SK-N-SH (cell line): ENCODE data around the gene ATP2B2. TPM values are rescaled to one million over a fixed set of nuclear protein-coding genes. Genes with fewer than 3 reads are reported as not detected.

Source experiments
- CTCF ChIA-PET: fragments of 300-600, 350-600 bp; formaldehyde crosslinking; extraction: SDS; loops from one replicate; lab custom pipeline; 2021; lab: Yijun Ruan, JAX
- POLR2A ChIA-PET: fragments of 350-600 bp; sonication (Branson Sonifier 250); formaldehyde crosslinking; extraction: SDS; loops from one replicate; lab custom pipeline; 2020; ENCODE audit warnings: antibody characterized with exemption, inconsistent platforms; lab: Yijun Ruan, JAX
- DNase-seq: peaks from one replicate; pipeline ENCODE4 v3.0.0; 2012
- H2AFZ ChIP-seq: fragments of 200-600 bp; sonication (generic); 2 replicates; pipeline ENCODE4 v1.8.1; 2016; ENCODE audit warnings: antibody characterized with exemption, mild to moderate bottlenecking, low read depth
- H3F3A ChIP-seq: fragments of 200-600 bp; sonication (generic); replicated peaks from 2 replicates; pipeline ENCODE3; 2016; ENCODE audit warnings: antibody characterized with exemption, mild to moderate bottlenecking; ENCODE audit not compliant: insufficient read depth
- H3K27ac ChIP-seq, 2 experiments: fragments of 200-500 bp in 1 of 2; fragments of 200-600 bp in 1 of 2; sonication (Bioruptor generic) in 1 of 2; sonication (generic), shearing (Covaris generic) in 1 of 2; 2 replicates each; pipeline versions ENCODE4 v1.5.1 to v1.6.1; 2014 to 2016; ENCODE audit warnings: low read depth in 2 of 2, inconsistent platforms in 1 of 2, low read length in 1 of 2, mild to moderate bottlenecking in 1 of 2, mixed read lengths in 1 of 2
- H3K27me3 ChIP-seq: fragments of 200-600 bp; sonication (generic), shearing (Covaris generic); 2 replicates; pipeline ENCODE4 v1.6.1; 2016; ENCODE audit warnings: mixed run types; ENCODE audit not compliant: insufficient read depth
- H3K36me3 ChIP-seq, 2 experiments: fragments of 200-500 bp in 1 of 2; fragments of 200-600 bp in 1 of 2; sonication (Bioruptor generic) in 1 of 2; sonication (generic) in 1 of 2; replicated peaks in 1 of 2; 2 replicates each; pipeline versions ENCODE3 to v1.5.1; 2014 to 2016; ENCODE audit warnings: low read length in 1 of 2, mild to moderate bottlenecking in 1 of 2; ENCODE audit not compliant: insufficient read depth in 2 of 2, control insufficient read depth in 1 of 2
- H3K4me1 ChIP-seq, 2 experiments: fragments of 200-500 bp in 1 of 2; fragments of 200-600 bp in 1 of 2; sonication (Bioruptor generic) in 1 of 2; sonication (generic), shearing (Covaris generic) in 1 of 2; 2 replicates each; pipeline versions ENCODE4 v1.5.1 to v1.6.1; 2014 to 2016; ENCODE audit warnings: low read depth in 1 of 2, low read length in 1 of 2, mixed run types in 1 of 2; ENCODE audit not compliant: insufficient read depth in 2 of 2, control insufficient read depth in 1 of 2
- H3K4me2 ChIP-seq: fragments of 200-600 bp; sonication (generic), shearing (Covaris generic); 2 replicates; pipeline ENCODE4 v1.6.1; 2017; ENCODE audit warnings: mixed run types
- H3K4me3 ChIP-seq, 2 experiments: fragments of 200-500 bp in 1 of 2; fragments of 200-600 bp in 1 of 2; sonication (Bioruptor generic) in 1 of 2; sonication (generic), shearing (Covaris generic) in 1 of 2; 2 replicates each; pipeline versions ENCODE4 v1.5.1 to v1.8.1; 2014 to 2016; ENCODE audit warnings: low read depth in 2 of 2, inconsistent platforms in 1 of 2, low read length in 1 of 2, mild to moderate bottlenecking in 1 of 2, mixed read lengths in 1 of 2, moderate library complexity in 1 of 2
- H3K79me2 ChIP-seq: fragments of 200-600 bp; sonication (generic); 2 replicates; pipeline ENCODE4 v1.8.1; 2017; ENCODE audit warnings: mild to moderate bottlenecking; ENCODE audit not compliant: insufficient read depth
- H3K9ac ChIP-seq: fragments of 200-600 bp; sonication (generic); 2 replicates; pipeline ENCODE4 v1.6.1; 2017; ENCODE audit warnings: mixed run types
- H3K9me2 ChIP-seq: fragments of 200-600 bp; sonication (generic); 2 replicates; pipeline ENCODE4 v1.6.1; 2017; ENCODE audit warnings: mixed run types
- H3K9me3 ChIP-seq: fragments of 200-600 bp; sonication (generic); 2 replicates; pipeline ENCODE4 v1.6.1; 2017; ENCODE audit warnings: mixed run types, mild to moderate bottlenecking, moderate library complexity
- H4K20me1 ChIP-seq: fragments of 200-600 bp; sonication (generic); 2 replicates; pipeline ENCODE4 v1.6.1; 2017; ENCODE audit warnings: mild to moderate bottlenecking, mixed run types; ENCODE audit not compliant: insufficient read depth
- CHD2 ChIP-seq: fragments of 150-350 bp; IDR thresholded peaks from 2 replicates; pipeline ENCODE4 v1.6.1; 2018; ENCODE audit warnings: low read length; ENCODE audit not compliant: partially characterized antibody
- CTCF ChIP-seq: fragments of 200-600 bp; sonication (generic); IDR thresholded peaks from 2 replicates; pipeline ENCODE4 v1.6.1; 2017; ENCODE audit warnings: antibody characterized with exemption, mild to moderate bottlenecking, moderate library complexity
- ELF1 ChIP-seq: IDR thresholded peaks from 2 replicates; pipeline ENCODE4 v1.4.0; 2012
- FOXM1 ChIP-seq: IDR thresholded peaks from 2 replicates; pipeline ENCODE4 v1.4.0; 2012; ENCODE audit warnings: low read depth, mild to moderate bottlenecking
- GABPA ChIP-seq: IDR thresholded peaks from 2 replicates; pipeline ENCODE4 v1.4.0; 2012; ENCODE audit warnings: low read depth, mild to moderate bottlenecking
- GATA2 ChIP-seq: sonication (generic); formaldehyde crosslinking; IDR thresholded peaks from 2 replicates; pipeline ENCODE4 v1.5.0; 2020; ENCODE audit warnings: mild to moderate bottlenecking, missing genetic modification reagents
- IRF3 ChIP-seq: fragments of 150-350 bp; IDR thresholded peaks from 2 replicates; pipeline ENCODE4 v1.6.1; 2016; ENCODE audit warnings: mild to moderate bottlenecking, low read depth, low read length
- JUND ChIP-seq: IDR thresholded peaks from 2 replicates; pipeline ENCODE4 v1.4.0; 2012
- MAX ChIP-seq: IDR thresholded peaks from 2 replicates; pipeline ENCODE4 v1.4.0; 2012; ENCODE audit warnings: low read depth
- MEF2A ChIP-seq: IDR thresholded peaks from 2 replicates; pipeline ENCODE4 v1.4.0; 2012; ENCODE audit warnings: low read depth, borderline replicate concordance
- MXI1 ChIP-seq: IDR thresholded peaks from 2 replicates; pipeline ENCODE4 v1.6.1; 2012; ENCODE audit warnings: mild to moderate bottlenecking, low read depth, low read length, improper control_type of control experiment
- NFIC ChIP-seq: IDR thresholded peaks from 2 replicates; pipeline ENCODE4 v1.4.0; 2012; ENCODE audit warnings: borderline replicate concordance
- NRF1 ChIP-seq: IDR thresholded peaks from 2 replicates; pipeline ENCODE4 v1.6.1; 2012; ENCODE audit warnings: low read depth, mild to moderate bottlenecking, low read length
- PBX3 ChIP-seq: IDR thresholded peaks from 2 replicates; pipeline ENCODE4; 2012
- POLR2AphosphoS5 ChIP-seq: IDR thresholded peaks from 2 replicates; pipeline ENCODE4 v1.6.1; 2012; ENCODE audit warnings: low read depth, low read length
- RAD21 ChIP-seq: IDR thresholded peaks from 2 replicates; pipeline ENCODE4 v1.6.1; 2012; ENCODE audit warnings: mild to moderate bottlenecking, low read length
- RCOR1 ChIP-seq: fragments of 150-350 bp; IDR thresholded peaks from 2 replicates; pipeline ENCODE4 v1.6.1; 2017; ENCODE audit warnings: antibody characterized with exemption, low read length
- RFX5 ChIP-seq: IDR thresholded peaks from 2 replicates; pipeline ENCODE4 v1.6.1; 2012; ENCODE audit warnings: mild to moderate bottlenecking, improper control_type of control experiment, low read length
- RXRA ChIP-seq: IDR thresholded peaks from 2 replicates; pipeline ENCODE4 v1.4.0; 2012; ENCODE audit warnings: low read depth, mild to moderate bottlenecking, borderline replicate concordance
- SIN3A ChIP-seq: IDR thresholded peaks from 2 replicates; pipeline ENCODE4 v1.6.1; 2012; ENCODE audit warnings: low read depth, mild to moderate bottlenecking, low read length, moderate library complexity, borderline replicate concordance
- TEAD4 ChIP-seq: IDR thresholded peaks from 2 replicates; pipeline ENCODE4 v1.4.0; 2012; ENCODE audit warnings: mild to moderate bottlenecking, borderline replicate concordance; ENCODE audit not compliant: insufficient read depth
- YY1 ChIP-seq: IDR thresholded peaks from 2 replicates; pipeline ENCODE4 v1.4.0; 2012; ENCODE audit warnings: low read depth, mild to moderate bottlenecking
- WGBS: methylation state at CpG from one replicate; pipeline ENCODE4 v1.1.6; 2017; ENCODE audit warnings: low lambda C conversion rate; 5-methylcytosine and 5-hydroxymethylcytosine counted together
- polyA plus RNA-seq, 3 experiments: library from polyadenylated mRNA; depleted of rRNA; stranded (reverse); fragments of >200 nt; gene quantifications; 2 replicates each; pipeline ENCODE4 v1.2.3, GENCODE V29; 2012

ATP2B2 gene
- polyA plus RNA-seq, 1 of the 3 experiments (the other 2 are of a cell fraction): 0.15 TPM

GRCh38 chr3:10483686-10484345, 21.6 kb downstream of the ATP2B2 start:
- 50% methylated on average over 13 of the region's 13 CpGs for WGBS
- CTCF ChIA-PET: no interaction called here

GRCh38 chr3:10483364-10483675, 22.1 kb downstream of the ATP2B2 start:
- DNase-seq: no peak
- Histone ChIP-seq H3K36me3 (no peaks in the 10 kb centered on the region), H3K9ac (no peak overlapping the region), H3K27me3 (no peaks in the 10 kb centered on the region), H3K9me2 (no peaks in the 10 kb centered on the region), H3K4me1 (no peaks in the 10 kb centered on the region; a peak in 1 of 4 replicates), H3K4me2 (no peak overlapping the region), H4K20me1 (no peaks in the 10 kb centered on the region), H3K27ac (no peak overlapping the region), H2AFZ (no peak overlapping the region), H3K4me3 (no peak overlapping the region)
- ChIA-PET CTCF (no interaction called here), POLR2A (no interaction called here)
- no peak for TF ChIP-seq POLR2AphosphoS5
- TF ChIP-seq CTCF: no peak
- TF ChIP-seq RAD21: no peak
- TF ChIP-seq MAX: no peak
- no peak for TF ChIP-seq RCOR1
- no peak for TF ChIP-seq MXI1
- TF ChIP-seq ELF1: no peak
- no peak for TF ChIP-seq YY1
- TF ChIP-seq TEAD4: no peak
- TF ChIP-seq MEF2A: no peak
- no peak for TF ChIP-seq NRF1
- TF ChIP-seq NFIC: no peak
- TF ChIP-seq RFX5: no peak
- no peak for TF ChIP-seq RXRA
- no peak for TF ChIP-seq GABPA
- TF ChIP-seq PBX3: no peak
- no peak for TF ChIP-seq JUND
- TF ChIP-seq IRF3: no peak
- TF ChIP-seq CHD2: no peak
- TF ChIP-seq, all 33 proteins: peak for 0
- H3F3A ChIP-seq: no peaks in the 10 kb centered on the region
- no peaks in the 10 kb centered on the region for H3K79me2 ChIP-seq
- WGBS: 31% methylated on average over 4 of the region's 4 CpGs
- no peaks in the 10 kb centered on the region for H3K9me3 ChIP-seq

More at GRCh38 chr3:10483686-10484345, 21.6 kb downstream of the ATP2B2 start:
- no peak overlapping the region for H3K4me3 ChIP-seq
- no peak overlapping the region for H3K4me2 ChIP-seq
- no peaks in the 10 kb centered on the region for H3K9me3 ChIP-seq
- H3F3A ChIP-seq: no peaks in the 10 kb centered on the region
- no peak overlapping the region for H3K27ac ChIP-seq
- H3K9me2 ChIP-seq: no peaks in the 10 kb centered on the region
- H2AFZ ChIP-seq: no peak overlapping the region
- H3K79me2 ChIP-seq: no peaks in the 10 kb centered on the region
- POLR2A ChIA-PET: no interaction called here
- no peak for DNase-seq
- no peaks in the 10 kb centered on the region for H3K27me3 ChIP-seq
- no peaks in the 10 kb centered on the region for H3K36me3 ChIP-seq
- TF ChIP-seq FOXM1: no peak
- no peak for TF ChIP-seq NRF1
- no peak for TF ChIP-seq POLR2AphosphoS5
- no peak for TF ChIP-seq PBX3
- TF ChIP-seq GATA2 (CRISPR knock-in tag): no peak
- TF ChIP-seq SIN3A: no peak
- TF ChIP-seq TEAD4: no peak
- no peak for TF ChIP-seq GABPA
- no peaks in the 10 kb centered on the region for H4K20me1 ChIP-seq
- H3K4me1 ChIP-seq: no peaks in the 10 kb centered on the region; a peak in 1 of 4 replicates
- H3K9ac ChIP-seq: no peak overlapping the region
